H1 (cell line): ENCODE measurements around the gene CELF1. TPM values are rescaled to one million over a fixed set of nuclear protein-coding genes. Genes with fewer than 3 reads are reported as not detected.

ENCODE experiments used
- CTCF ChIA-PET: fragments of 300-600 bp; sonication (Branson Sonifier 250); formaldehyde crosslinking; loops from one replicate; lab custom pipeline; 2021; ENCODE audit not compliant: partially characterized antibody; lab: Charles Lee
- POLR2A ChIA-PET: fragments of 300-600 bp; sonication (Branson Sonifier 250); formaldehyde crosslinking; loops from one replicate; lab custom pipeline; 2021; ENCODE audit warnings: inconsistent platforms; ENCODE audit not compliant: partially characterized antibody; lab: Charles Lee
- DNase-seq, 2 experiments: peaks; one replicate each; pipeline versions ENCODE4 v3.0.0 to v3.0.0-alpha.2; 2010 to 2022; ENCODE audit warnings: low spot score in 2 of 2, low read depth in 1 of 2, mixed read lengths in 1 of 2
- FAIRE-seq: peaks from 2 replicates; lab custom pipeline; 2011; peaks lifted over from hg19 to GRCh38; lab: Jason Lieb, UNC
- H2AFZ ChIP-seq: 2 replicates; pipeline ENCODE4 v1.8.1; 2012; ENCODE audit warnings: low read length, inconsistent platforms
- H2AK5ac ChIP-seq: 2 replicates; pipeline ENCODE4 v1.6.1; 2013; ENCODE audit warnings: low read depth, low read length
- H2BK120ac ChIP-seq: replicated peaks from 2 replicates; pipeline ENCODE3; 2013; ENCODE audit warnings: low read depth, low read length, inconsistent platforms
- H2BK12ac ChIP-seq: 2 replicates; pipeline ENCODE4 v1.6.1; 2013; ENCODE audit warnings: low read depth, low read length
- H2BK15ac ChIP-seq: 2 replicates; pipeline ENCODE4 v1.6.1; 2013; ENCODE audit warnings: low read length
- H2BK20ac ChIP-seq: 2 replicates; pipeline ENCODE4 v1.6.1; 2013; ENCODE audit warnings: low read length
- H2BK5ac ChIP-seq: 2 replicates; pipeline ENCODE4 v1.6.1; 2013; ENCODE audit warnings: low read depth, low read length
- H3K14ac ChIP-seq: 2 replicates; pipeline ENCODE4 v1.6.1; 2013; ENCODE audit warnings: inconsistent platforms; ENCODE audit not compliant: insufficient read length
- H3K18ac ChIP-seq: 2 replicates; pipeline ENCODE4 v1.6.1; 2013; ENCODE audit warnings: low read length; ENCODE audit errors: extremely low read depth
- H3K23ac ChIP-seq: 2 replicates; pipeline ENCODE4 v1.6.1; 2013; ENCODE audit warnings: inconsistent platforms; ENCODE audit not compliant: insufficient read length
- H3K23me2 ChIP-seq: 2 replicates; pipeline ENCODE4 v1.6.1; 2013; ENCODE audit warnings: low read depth, low read length
- H3K27ac ChIP-seq: 2 replicates; pipeline ENCODE4 v1.6.1; 2011; ENCODE audit warnings: low read depth, low read length, inconsistent platforms
- H3K27me3 ChIP-seq, 4 experiments: replicated peaks in 1 of 4; 1 replicate in 1 of 4; 2 replicates in 3 of 4; pipeline versions ENCODE4 v1.6.1 to v1.8.1; 2011 to 2013; ENCODE audit warnings: low read length in 3 of 4, mild to moderate bottlenecking in 3 of 4, inconsistent platforms in 2 of 4, mixed read lengths in 2 of 4, moderate library complexity in 1 of 4; ENCODE audit not compliant: control insufficient read depth in 3 of 4, insufficient read depth in 3 of 4; ENCODE audit errors: extremely low read depth in 1 of 4
- H3K36me3 ChIP-seq, 4 experiments: 2 replicates each; pipeline versions ENCODE4 v1.6.1 to v1.8.1; 2011 to 2013; ENCODE audit warnings: mild to moderate bottlenecking in 4 of 4, low read length in 3 of 4, moderate library complexity in 2 of 4, control low read depth in 1 of 4, inconsistent platforms in 1 of 4; ENCODE audit not compliant: insufficient read depth in 4 of 4, control insufficient read depth in 2 of 4
- H3K4ac ChIP-seq: replicated peaks from 2 replicates; pipeline ENCODE3; 2013; ENCODE audit warnings: low read length, low read depth, mixed read lengths, inconsistent platforms; ENCODE audit not compliant: insufficient read length
- H3K4me1 ChIP-seq, 4 experiments: replicated peaks in 1 of 4; 1 replicate in 1 of 4; 2 replicates in 3 of 4; pipeline versions ENCODE4 v1.6.1 to v1.8.1; 2011 to 2013; ENCODE audit warnings: low read length in 3 of 4, inconsistent platforms in 2 of 4, mixed read lengths in 1 of 4; ENCODE audit not compliant: insufficient read depth in 4 of 4, control insufficient read depth in 3 of 4
- H3K4me2 ChIP-seq, 2 experiments: 2 replicates each; pipeline versions ENCODE4 v1.6.1 to v1.8.1; 2011 to 2013; ENCODE audit warnings: low read depth in 2 of 2, low read length in 2 of 2, control low read depth in 1 of 2, inconsistent platforms in 1 of 2, mild to moderate bottlenecking in 1 of 2; ENCODE audit not compliant: insufficient read depth in 1 of 2
- H3K4me3 ChIP-seq, 4 experiments: fragments of 200-600, 300-600 bp in 1 of 4; sonication (generic), shearing (Covaris generic), sonication (Bioruptor Twin) in 1 of 4; 2 replicates each; pipeline versions ENCODE4 v1.5.1 to v1.8.1; 2011 to 2016; ENCODE audit warnings: low read length in 4 of 4, low read depth in 3 of 4, control low read depth in 2 of 4, inconsistent platforms in 2 of 4, mild to moderate bottlenecking in 2 of 4, mixed read lengths in 1 of 4, moderate library complexity in 1 of 4; ENCODE audit not compliant: insufficient read depth in 2 of 4; ENCODE audit errors: extremely low read depth in 1 of 4
- H3K56ac ChIP-seq: replicated peaks from 2 replicates; pipeline ENCODE3; 2013; ENCODE audit warnings: low read depth, mild to moderate bottlenecking, mixed read lengths, low read length, inconsistent platforms; ENCODE audit not compliant: insufficient read length
- H3K79me1 ChIP-seq: 2 replicates; pipeline ENCODE4 v1.6.1; 2013; ENCODE audit warnings: low read depth, low read length, control low read depth
- H3K79me2 ChIP-seq, 2 experiments: 2 replicates each; pipeline versions ENCODE4 v1.6.1 to v1.8.1; 2012 to 2013; ENCODE audit warnings: low read length in 2 of 2, mild to moderate bottlenecking in 2 of 2, inconsistent platforms in 1 of 2; ENCODE audit not compliant: insufficient read depth in 2 of 2, control insufficient read depth in 1 of 2
- H3K9ac ChIP-seq, 4 experiments: replicated peaks in 1 of 4; 1 replicate in 1 of 4; 2 replicates in 3 of 4; pipeline versions ENCODE4 v1.6.1 to v1.8.1; 2011 to 2013; ENCODE audit warnings: low read depth in 3 of 4, low read length in 3 of 4, control low read depth in 2 of 4, mild to moderate bottlenecking in 2 of 4, moderate library complexity in 2 of 4, inconsistent platforms in 1 of 4; ENCODE audit errors: extremely low read depth in 1 of 4
- H3K9me3 ChIP-seq, 2 experiments: 2 replicates each; pipeline versions ENCODE4 v1.6.1 to v1.8.1; 2012 to 2013; ENCODE audit warnings: mild to moderate bottlenecking in 2 of 2, moderate library complexity in 2 of 2, control low read depth in 1 of 2, inconsistent platforms in 1 of 2, low read depth in 1 of 2, low read length in 1 of 2, mixed read lengths in 1 of 2; ENCODE audit not compliant: insufficient read depth in 2 of 2
- H4K20me1 ChIP-seq, 2 experiments: replicated peaks in 1 of 2; 2 replicates each; pipeline versions ENCODE3 to v1.8.1; 2011 to 2013; ENCODE audit warnings: inconsistent platforms in 2 of 2, low read length in 2 of 2, mild to moderate bottlenecking in 1 of 2; ENCODE audit not compliant: insufficient read depth in 2 of 2, control insufficient read depth in 1 of 2
- H4K5ac ChIP-seq: 2 replicates; pipeline ENCODE4 v1.6.1; 2013; ENCODE audit warnings: low read length, low read depth, mixed read lengths, inconsistent platforms; ENCODE audit not compliant: insufficient read length
- H4K8ac ChIP-seq: 2 replicates; pipeline ENCODE4 v1.8.0; 2013; ENCODE audit warnings: mild to moderate bottlenecking, moderate library complexity, low read length, inconsistent platforms; ENCODE audit not compliant: insufficient read depth; ENCODE audit errors: extremely low read depth
- H4K91ac ChIP-seq: replicated peaks from 2 replicates; pipeline ENCODE3; 2013; ENCODE audit warnings: low read length, mixed read lengths, inconsistent platforms; ENCODE audit not compliant: insufficient read length
- ATF3 ChIP-seq: IDR thresholded peaks from 2 replicates; pipeline ENCODE4 v1.6.1; 2011; ENCODE audit warnings: low read depth, mild to moderate bottlenecking, low read length; ENCODE audit not compliant: insufficient read depth
- EGR1 ChIP-seq: IDR thresholded peaks from 2 replicates; pipeline ENCODE4 v1.6.1; 2011; ENCODE audit warnings: low read depth, low read length, borderline replicate concordance
- FOSL1 ChIP-seq: IDR thresholded peaks from 2 replicates; pipeline ENCODE4 v1.6.1; 2011; ENCODE audit warnings: mild to moderate bottlenecking, low read depth, low read length, moderate library complexity; ENCODE audit not compliant: insufficient read depth
- GTF2F1 ChIP-seq: IDR thresholded peaks from 2 replicates; pipeline ENCODE4 v1.6.1; 2012; ENCODE audit warnings: low read depth, low read length, improper control_type of control experiment, borderline replicate concordance
- POLR2AphosphoS5 ChIP-seq: IDR thresholded peaks from 2 replicates; pipeline ENCODE4 v1.6.1; 2011; ENCODE audit warnings: low read depth, low read length
- POU5F1 ChIP-seq: IDR thresholded peaks from 2 replicates; pipeline ENCODE4 v1.6.1; 2011; ENCODE audit warnings: low read depth, mild to moderate bottlenecking, low read length, moderate library complexity
- RXRA ChIP-seq: IDR thresholded peaks from 2 replicates; pipeline ENCODE4 v1.6.1; 2011; ENCODE audit warnings: low read depth, mild to moderate bottlenecking, low read length, moderate library complexity; ENCODE audit not compliant: insufficient read depth
- SP1 ChIP-seq: IDR thresholded peaks from 2 replicates; pipeline ENCODE4 v1.6.1; 2011; ENCODE audit warnings: low read depth, low read length
- SUZ12 ChIP-seq: fragments of 200-600 bp; sonication (generic); IDR thresholded peaks from 2 replicates; pipeline ENCODE4 v1.6.1; 2012; ENCODE audit warnings: mild to moderate bottlenecking, inconsistent platforms, low read length, moderate library complexity, mixed read lengths
- TAF1 ChIP-seq: IDR thresholded peaks from 2 replicates; pipeline ENCODE4 v1.6.1; 2011; ENCODE audit warnings: mild to moderate bottlenecking, low read depth, low read length
- TCF12 ChIP-seq: IDR thresholded peaks from 2 replicates; pipeline ENCODE4 v1.6.1; 2011; ENCODE audit warnings: low read depth, mild to moderate bottlenecking, low read length
- YY1 ChIP-seq: IDR thresholded peaks from 2 replicates; pipeline ENCODE4 v1.6.1; 2011; ENCODE audit warnings: low read depth, mild to moderate bottlenecking, low read length
- WGBS, 2 experiments: shearing (Covaris generic) in 1 of 2; methylation state at CpG; one replicate each; pipeline versions ENCODE4 v1.1.6 to v1.1.7; 2013 to 2015; ENCODE audit warnings: low lambda C conversion rate in 2 of 2, mixed read lengths in 2 of 2, inconsistent platforms in 1 of 2, low coverage in 1 of 2, missing lambda C conversion rate in 1 of 2; ENCODE audit not compliant: insufficient replicate concordance in 2 of 2, insufficient coverage in 1 of 2, insufficient read length in 1 of 2; ENCODE audit errors: extremely low coverage in 1 of 2, missing lambda C conversion rate in 1 of 2; 5-methylcytosine and 5-hydroxymethylcytosine counted together
- polyA plus RNA-seq, 7 experiments: library from polyadenylated mRNA; depleted of rRNA in 3 of 7; stranded (reverse) in 5 of 7; unstranded in 2 of 7; fragments of >200 nt in 5 of 7; fragments of 200-250 nt in 2 of 7; gene quantifications; 1 replicate in 5 of 7; 2 replicates in 1 of 7; 4 replicates in 1 of 7; pipeline versions ENCODE4 v1.2.1 to v1.2.3, GENCODE V29; 2011 to 2013; ENCODE audit warnings: missing spikeins in 2 of 7, mixed read lengths in 2 of 7
- total RNA-seq: library from RNA; stranded (reverse); fragmentation: NEBNext Ultra II Directional; extraction: Animal tissue kit (Norgen Biotek cat#: 25700); gene quantifications from 2 replicates; pipeline ENCODE4 v1.2.1, GENCODE V29; 2021

CELF1 gene
- total and polyA plus RNA-seq, 2 of the 8 experiments (the other 6 are each of a cell fraction or from before 2014, with no cell fraction given), result 131 to 197 TPM

- Histone ChIP-seq H3K4me1 (peaks cover 3 to 8% (median 4%) of the 10 kb centered on the region in 4 experiments; a peak in 6 of 7 replicates), H3K9me3 (no peaks in the 10 kb centered on the region), H2BK20ac (no peak overlapping the region), H2BK5ac (no peak overlapping the region), H3K4ac (no peak overlapping the region), H2BK12ac (no peak overlapping the region), H3K79me2 (no peaks in the 10 kb centered on the region), H4K91ac (no peak overlapping the region), H2AFZ (no peak overlapping the region), H3K27me3 (peaks cover 0 to 32% (median 26%) of the 10 kb centered on the region in 4 experiments; a peak in 6 of 7 replicates), H3K79me1 (no peaks in the 10 kb centered on the region), H3K9ac (no peak overlapping the region), H3K23ac (no peak overlapping the region), H3K4me2 (no peak overlapping the region), H4K8ac (no peak overlapping the region), H3K27ac (no peak overlapping the region), H3K23me2 (peaks cover 2% of the 10 kb centered on the region; the same call in 1 of the 2 replicates), H3K4me3 (no peak overlapping the region), H2BK15ac (no peak overlapping the region), H4K5ac (no peak overlapping the region), H2AK5ac (no peak overlapping the region), H3K14ac (no peak overlapping the region), H4K20me1 (no peaks in the 10 kb centered on the region), H2BK120ac (no peak overlapping the region), H3K56ac (no peak overlapping the region), H3K18ac (no peak overlapping the region), H3K36me3 (no peaks in the 10 kb centered on the region)
- ChIA-PET POLR2A (interaction anchor here (1.1 to 5.1 kb wide), 4 partner anchors 10 to 25 kb away, joined by 3 to 42 read pairs (median 8); partner anchors contain the start of genes FAM180B, KBTBD4 and NDUFS3), CTCF (interaction anchor here (0.6 to 2.6 kb wide), 5 partner anchors 10 to 30 kb away, joined by 3 to 9 read pairs (median 6); partner anchors contain the start of gene FAM180B)
- WGBS, 2 experiments, result 88% methylated on average over 1 of the region's 1 CpG; no CpG with 5 or more reads in 1 of the 2 experiments
- FAIRE-seq, result no peak
- DNase-seq, result no peak
- TF ChIP-seq TCF12, result no peak
- TF ChIP-seq POU5F1, result no peak
- TF ChIP-seq EGR1, result no peak
- no peak for TF ChIP-seq FOSL1
- TF ChIP-seq GTF2F1, result no peak
- TF ChIP-seq YY1, result no peak
- no peak for TF ChIP-seq SP1
- no peak for TF ChIP-seq RXRA
- no peak for TF ChIP-seq TAF1
- no peak for TF ChIP-seq ATF3
- TF ChIP-seq SUZ12, result no peak
- no peak for TF ChIP-seq POLR2AphosphoS5
These were observed 43.0 kb upstream of the CELF1 start for GRCh38 chr11:47595967-47596366.
